C4-2B (cell line): Measurements from ENCODE around the gene ZNF428.

ENCODE experiments used
- ZFX ChIP-seq: fragments of 450-650 bp; IDR thresholded peaks from 2 replicates; pipeline ENCODE4 v1.6.1; 2017
- TF ChIP-seq, protein P1 (sequence below): fragments of 450-650 bp; conservative IDR thresholded peaks from 2 replicates; pipeline ENCODE4 v1.5.1; 2017; ENCODE audit warnings: mild to moderate bottlenecking

DNA sequence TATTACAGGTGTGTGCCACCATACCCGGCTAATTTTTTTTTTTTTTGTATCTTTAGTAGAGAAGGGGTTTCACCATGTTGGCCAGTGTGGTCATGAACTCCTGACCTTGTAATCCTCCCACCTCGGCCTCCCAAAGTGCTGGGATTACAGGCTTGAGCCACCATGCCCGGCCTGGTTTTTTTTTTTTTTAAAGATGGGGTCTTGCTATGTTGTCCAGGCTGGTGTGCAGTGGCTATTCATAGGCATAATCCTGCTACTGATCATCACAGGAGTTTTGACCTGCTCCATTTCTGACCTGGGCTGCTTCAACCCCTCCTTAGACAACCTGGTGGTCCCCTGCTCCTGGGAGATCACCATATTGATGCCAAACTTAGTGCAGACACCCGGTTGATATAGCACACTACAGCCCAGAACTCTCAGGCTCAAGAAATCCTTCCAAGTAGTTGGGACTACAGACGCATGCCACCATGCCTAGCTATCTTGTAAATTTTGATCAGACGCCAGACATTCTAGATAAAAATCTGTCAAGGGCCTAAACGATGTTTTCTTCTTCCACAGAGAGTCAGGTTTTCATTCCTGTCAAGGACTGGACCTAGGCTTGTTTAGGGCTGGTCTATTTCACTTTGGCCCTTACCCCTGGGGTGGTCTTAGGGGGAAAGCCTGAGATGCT, 41.0 kb upstream of the ZNF428 start:
- TF ChIP-seq, protein P1, sequence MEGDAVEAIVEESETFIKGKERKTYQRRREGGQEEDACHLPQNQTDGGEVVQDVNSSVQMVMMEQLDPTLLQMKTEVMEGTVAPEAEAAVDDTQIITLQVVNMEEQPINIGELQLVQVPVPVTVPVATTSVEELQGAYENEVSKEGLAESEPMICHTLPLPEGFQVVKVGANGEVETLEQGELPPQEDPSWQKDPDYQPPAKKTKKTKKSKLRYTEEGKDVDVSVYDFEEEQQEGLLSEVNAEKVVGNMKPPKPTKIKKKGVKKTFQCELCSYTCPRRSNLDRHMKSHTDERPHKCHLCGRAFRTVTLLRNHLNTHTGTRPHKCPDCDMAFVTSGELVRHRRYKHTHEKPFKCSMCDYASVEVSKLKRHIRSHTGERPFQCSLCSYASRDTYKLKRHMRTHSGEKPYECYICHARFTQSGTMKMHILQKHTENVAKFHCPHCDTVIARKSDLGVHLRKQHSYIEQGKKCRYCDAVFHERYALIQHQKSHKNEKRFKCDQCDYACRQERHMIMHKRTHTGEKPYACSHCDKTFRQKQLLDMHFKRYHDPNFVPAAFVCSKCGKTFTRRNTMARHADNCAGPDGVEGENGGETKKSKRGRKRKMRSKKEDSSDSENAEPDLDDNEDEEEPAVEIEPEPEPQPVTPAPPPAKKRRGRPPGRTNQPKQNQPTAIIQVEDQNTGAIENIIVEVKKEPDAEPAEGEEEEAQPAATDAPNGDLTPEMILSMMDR: no peak
- no peak for TF ChIP-seq ZFX
